HG03442 (cell line): ENCODE data around the gene MED25.

Experiments
- ATAC-seq: cut with Tn5 transposase; IDR thresholded peaks from one replicate; pipeline ENCODE4 v1.9.1; 2021; ENCODE audit warnings: mild to moderate bottlenecking, moderate library complexity; ENCODE audit not compliant: unreplicated experiment

The MED25 gene

GRCh38 chr19:49817964-49818648 lies at the start of gene MED25:
TSS of gene MED25 (plus strand) at chr19:49818289. CDS start at chr19:49818342, 53 bp downstream.
- peak; percentile 57 for ATAC-seq

- ATAC-seq: no peak
These were observed 47.6 kb upstream of the MED25 start for GRCh38 chr19:49770529-49770928.

GRCh38 chr19:49771674-49772139 lies 46.4 kb upstream of the MED25 start:
- no peak for ATAC-seq

DNA sequence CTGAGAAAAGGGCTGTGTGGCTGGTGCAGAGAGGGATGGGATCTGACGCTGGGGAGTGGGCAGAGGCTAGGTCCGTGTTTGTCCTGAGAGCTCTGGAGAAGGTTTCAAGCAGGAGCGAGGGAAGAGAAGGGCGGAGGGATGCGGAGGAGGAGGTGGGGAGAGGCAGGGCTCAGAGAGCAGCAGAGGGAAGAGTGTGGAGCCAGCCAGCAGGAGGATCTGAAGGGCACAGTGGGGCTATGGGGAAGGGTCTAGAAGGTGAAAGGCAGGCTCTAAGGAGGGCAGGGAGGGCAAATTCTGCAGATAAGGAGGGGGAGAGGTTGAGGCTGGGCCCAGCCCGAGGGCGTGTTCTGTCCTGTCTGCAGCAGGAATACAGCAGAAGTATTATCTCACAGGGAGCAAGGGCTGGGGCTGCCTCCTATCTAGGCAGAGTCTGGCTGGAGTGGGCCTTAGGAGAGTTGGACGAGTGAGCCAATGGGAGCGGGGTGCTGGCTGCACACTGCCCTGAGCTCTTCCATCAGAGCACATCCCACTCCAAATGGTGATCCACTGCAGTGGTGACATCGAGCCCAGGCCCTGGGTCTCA lies 45.1 kb upstream of the MED25 start:
- ATAC-seq: no peak

DNA sequence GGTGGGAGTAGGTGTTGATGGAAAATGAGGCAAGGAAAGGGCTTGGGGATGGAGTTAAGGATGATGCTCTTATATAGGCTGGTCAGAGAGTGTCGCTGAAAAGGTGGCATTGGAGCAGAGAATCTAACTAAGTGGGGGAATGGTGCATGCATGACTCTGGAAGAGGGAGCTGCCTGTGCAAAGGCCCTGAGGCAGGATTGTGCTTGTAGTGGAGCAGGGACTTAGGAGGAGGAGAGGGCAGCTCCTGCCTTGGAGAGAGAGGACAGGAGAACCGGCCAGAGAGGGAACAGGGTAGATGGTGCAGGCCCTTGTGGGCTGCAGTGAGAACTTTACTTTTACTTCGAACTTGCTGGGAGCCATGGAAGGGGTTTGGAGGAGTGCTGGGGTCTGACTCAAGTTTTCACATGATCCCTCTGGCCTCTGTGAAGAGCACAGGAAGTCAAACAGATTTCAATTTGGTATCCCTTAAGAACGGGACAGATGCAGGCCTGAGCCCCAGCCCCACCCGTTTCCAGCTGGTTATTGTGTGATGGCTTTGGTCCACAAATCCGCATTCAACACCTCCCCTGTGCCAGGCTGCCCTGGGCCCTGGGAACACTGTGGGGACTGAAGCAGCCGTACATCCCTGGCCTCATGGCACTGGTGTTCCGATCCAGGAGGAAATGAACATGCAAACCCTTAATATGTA lies 44.3 kb upstream of the MED25 start:
- ATAC-seq: no peak

DNA sequence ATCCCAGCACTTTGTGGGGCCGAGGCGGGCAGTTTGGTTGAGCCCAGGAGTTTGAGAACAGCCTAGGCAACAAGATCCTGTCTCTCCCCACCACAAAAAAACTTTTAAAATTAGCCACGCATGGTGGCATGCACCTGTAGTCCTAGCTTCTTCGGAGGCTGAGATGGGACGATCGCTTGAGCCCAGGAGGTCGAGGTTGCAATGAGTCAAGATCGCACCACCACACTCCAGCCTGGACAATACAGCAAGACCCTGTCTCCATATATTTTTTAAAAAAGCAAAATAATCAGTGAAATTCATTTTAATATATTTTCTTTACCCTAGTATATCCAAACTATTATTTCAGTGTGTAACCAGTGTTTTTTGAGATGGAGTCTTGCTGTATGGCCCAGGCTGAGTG lies 43.1 kb upstream of the MED25 start:
- no peak for ATAC-seq

DNA sequence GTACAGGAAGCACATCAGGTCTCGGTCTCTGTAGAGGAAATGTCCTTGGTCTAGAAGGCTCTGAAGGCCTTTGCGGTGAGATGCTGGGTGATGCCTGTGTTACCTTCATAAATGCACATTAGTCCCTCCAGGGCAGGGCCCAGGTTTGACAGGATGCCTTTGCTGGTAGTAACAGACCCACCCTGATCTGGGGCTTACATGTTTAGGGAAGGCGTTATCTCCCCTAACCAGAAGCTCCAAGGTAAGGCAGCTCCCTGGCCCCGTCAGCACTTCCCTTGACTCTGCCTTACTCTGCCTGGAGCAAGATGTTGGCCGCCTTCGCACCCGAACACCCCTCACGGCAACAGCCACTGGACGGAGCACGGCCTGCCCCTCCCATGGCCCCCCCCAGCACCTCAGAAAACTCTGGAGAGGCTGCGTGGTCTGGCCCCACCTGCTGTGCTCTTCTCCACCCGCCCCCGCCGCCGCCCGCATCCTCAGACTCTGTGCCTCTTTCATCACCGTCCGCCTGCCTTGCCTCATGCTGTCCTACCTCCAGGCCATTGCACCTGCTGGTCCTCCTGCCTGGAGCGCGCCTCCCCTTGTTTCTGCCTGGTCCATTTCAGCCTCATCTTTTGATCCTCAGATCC lies 42.2 kb upstream of the MED25 start:
- no peak for ATAC-seq

GRCh38 chr19:49776371-49776764 lies 41.7 kb upstream of the MED25 start:
- ATAC-seq: no peak

GRCh38 chr19:49779731-49780555 lies 38.1 kb upstream of the MED25 start:
- no peak for ATAC-seq

GRCh38 chr19:49780861-49781260 lies 37.2 kb upstream of the MED25 start:
- ATAC-seq: no peak

- ATAC-seq: no peak
These were observed 36.7 kb upstream of the MED25 start for GRCh38 chr19:49781394-49781793.

DNA sequence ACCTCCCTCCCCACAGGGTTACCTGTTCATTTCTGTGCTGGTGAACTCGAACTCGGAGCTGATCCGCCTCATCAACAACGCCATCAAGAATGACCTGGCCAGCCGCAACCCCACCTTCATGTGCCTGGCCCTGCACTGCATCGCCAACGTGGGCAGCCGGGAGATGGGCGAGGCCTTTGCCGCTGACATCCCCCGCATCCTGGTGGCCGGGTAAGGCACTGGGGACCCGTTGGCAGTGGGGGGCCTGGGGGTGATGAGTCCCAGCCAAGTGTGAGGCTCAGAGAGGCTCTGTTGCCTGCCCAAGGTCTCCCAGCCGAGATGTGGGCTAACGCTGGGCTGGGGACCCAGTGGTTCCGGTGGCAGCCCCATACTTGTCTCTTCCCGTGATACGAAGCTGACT lies 35.6 kb upstream of the MED25 start:
- ATAC-seq: no peak

DNA sequence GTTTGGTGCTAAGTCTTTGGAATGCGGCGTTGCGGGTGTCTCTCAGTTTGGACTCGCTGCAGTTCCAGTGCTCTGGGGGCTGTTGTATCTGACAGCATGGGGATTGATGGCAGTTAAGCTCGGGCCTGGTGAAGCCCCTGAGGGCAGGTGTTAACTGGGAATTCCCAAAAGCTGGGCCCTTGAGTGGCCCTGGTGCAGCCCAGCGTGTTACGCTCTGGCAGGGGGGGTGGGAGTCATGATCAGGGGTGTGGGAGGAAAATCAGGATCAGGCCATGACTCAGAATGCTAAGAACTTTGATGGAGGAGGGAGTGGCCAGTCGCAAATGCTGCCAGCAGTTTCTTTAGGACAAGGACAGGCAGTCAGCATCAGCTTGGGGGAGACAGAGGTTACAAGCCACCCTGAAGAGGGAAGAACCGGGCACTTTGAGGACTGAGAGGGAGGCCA lies 31.7 kb upstream of the MED25 start:
- no peak for ATAC-seq

GRCh38 chr19:49787746-49788145 lies 30.3 kb upstream of the MED25 start:
- no peak for ATAC-seq

DNA sequence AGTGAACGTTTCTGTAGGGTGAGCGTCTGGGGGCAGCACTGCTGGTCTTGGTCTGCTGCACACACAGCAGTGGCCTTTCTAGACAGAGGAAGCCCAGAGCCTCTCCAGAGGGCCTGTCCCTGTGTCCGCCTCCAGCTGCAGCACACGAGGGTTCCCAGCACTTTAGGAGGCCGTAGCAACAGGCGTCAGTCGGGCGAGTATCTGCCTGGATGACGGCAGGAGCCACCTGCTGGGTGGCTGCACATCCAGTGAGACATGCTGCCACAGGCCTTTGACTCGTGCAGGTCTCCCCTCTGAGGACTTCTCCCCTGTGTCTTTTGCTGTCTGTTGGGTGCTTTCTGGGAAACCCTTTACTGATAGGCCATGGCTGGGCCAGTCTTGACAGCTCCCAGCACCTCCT lies 29.2 kb upstream of the MED25 start:
- no peak for ATAC-seq

- ATAC-seq: no peak
These were observed 27.2 kb upstream of the MED25 start for GRCh38 chr19:49790866-49791265.

GRCh38 chr19:49791776-49792445 lies 26.2 kb upstream of the MED25 start:
- no peak for ATAC-seq

DNA sequence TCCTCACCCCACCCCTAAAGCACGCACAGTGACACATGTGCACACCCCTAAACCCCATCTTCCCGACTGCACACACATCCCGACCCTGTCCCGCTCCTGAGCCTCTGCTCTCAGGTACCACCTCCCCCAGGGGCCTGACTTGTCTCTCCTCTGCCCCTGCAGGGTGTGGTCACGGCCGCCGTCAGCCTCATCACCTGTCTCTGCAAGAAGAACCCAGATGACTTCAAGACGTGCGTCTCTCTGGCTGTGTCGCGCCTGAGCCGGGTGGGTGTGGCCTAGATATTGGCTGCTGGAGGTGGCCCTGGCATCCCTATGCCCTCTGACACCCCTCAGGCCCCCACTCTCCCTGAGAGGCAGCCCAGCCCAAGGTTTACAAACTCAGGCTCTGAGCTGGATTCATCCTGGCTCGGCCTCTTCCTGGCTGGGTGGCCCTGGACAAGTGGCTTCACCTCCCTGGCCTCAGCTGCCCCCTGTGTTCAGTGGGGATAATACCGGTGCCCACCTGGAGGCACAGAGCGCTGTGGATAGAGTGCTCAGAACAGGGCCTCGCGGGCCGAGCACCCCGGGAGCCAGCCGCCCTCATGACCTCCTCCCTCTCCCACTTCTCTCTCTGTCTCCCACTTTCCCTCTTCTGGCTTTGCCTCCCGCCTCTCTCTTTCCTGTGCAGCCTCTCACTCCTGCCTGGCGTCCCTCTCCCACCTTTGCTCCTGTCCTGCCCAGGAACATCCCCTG lies 25.1 kb upstream of the MED25 start:
- ATAC-seq: no peak

GRCh38 chr19:49793561-49793840 lies 24.6 kb upstream of the MED25 start:
- ATAC-seq: no peak

DNA sequence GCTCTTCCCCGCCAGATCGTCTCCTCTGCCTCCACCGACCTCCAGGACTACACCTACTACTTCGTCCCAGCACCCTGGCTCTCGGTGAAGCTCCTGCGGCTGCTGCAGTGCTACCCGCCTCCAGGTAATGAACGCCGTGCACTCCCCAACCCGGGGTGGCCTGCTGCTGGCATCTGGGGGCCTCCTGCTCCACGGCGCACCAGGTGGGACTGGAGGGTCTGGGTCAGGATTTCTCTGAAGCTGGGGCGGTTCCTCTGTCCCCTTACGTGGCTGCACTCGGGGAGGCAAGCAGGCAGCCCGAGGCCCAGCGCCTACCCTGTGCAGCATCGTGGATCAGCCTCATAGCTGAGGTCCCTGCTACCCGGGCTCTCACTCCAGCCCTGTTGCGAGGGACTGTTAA lies 22.5 kb upstream of the MED25 start:
- no peak for ATAC-seq
